Daoy (cell line): Measurements from ENCODE around the gene LRRC4. TPM values are rescaled to one million over a fixed set of nuclear protein-coding genes. Genes with fewer than 3 reads are reported as not detected.

Source experiments
- DNase-seq: peaks from one replicate; pipeline ENCODE4 v3.0.0-alpha.2; 2015; ENCODE audit warnings: low read depth
- total RNA-seq: library from RNA; depleted of rRNA; stranded (reverse); fragments of >200 nt; shearing (Covaris generic); gene quantifications from 2 replicates; pipeline ENCODE4 v1.2.3, GENCODE V29; 2014; rRNA removed

Gene LRRC4
- total RNA-seq, 1 experiment from 2014 or later, result 0.51 TPM

DNA sequence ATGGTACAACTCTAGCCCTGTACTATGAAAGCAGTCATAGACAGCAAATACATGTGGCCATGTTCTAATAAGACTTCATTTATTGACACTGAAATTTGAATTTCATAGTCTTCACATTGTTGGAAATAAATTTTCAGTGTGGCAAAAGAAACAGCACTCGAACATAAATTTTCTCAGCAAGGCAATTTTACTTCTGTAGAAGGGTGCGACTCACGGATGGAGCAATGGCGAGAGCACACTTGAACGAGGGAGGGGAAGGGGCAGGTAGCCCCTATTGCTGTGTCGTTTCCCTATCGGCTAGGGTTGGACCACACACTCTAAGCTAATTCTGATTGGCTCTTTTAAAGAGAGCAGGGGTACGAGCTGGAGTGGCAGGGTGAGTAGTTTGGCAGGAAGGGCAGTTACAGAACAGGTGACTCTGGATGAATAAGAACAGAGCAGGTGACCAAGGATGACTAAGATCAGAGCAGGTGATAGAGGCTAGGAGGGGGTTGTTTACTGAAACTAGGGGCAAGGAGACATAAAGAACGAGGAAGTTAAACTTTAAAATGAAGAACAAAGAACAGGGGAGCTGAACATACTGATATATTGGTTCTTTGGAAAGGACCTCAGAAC lies 52.0 kb downstream of the LRRC4 start:
- no peak for DNase-seq

DNA sequence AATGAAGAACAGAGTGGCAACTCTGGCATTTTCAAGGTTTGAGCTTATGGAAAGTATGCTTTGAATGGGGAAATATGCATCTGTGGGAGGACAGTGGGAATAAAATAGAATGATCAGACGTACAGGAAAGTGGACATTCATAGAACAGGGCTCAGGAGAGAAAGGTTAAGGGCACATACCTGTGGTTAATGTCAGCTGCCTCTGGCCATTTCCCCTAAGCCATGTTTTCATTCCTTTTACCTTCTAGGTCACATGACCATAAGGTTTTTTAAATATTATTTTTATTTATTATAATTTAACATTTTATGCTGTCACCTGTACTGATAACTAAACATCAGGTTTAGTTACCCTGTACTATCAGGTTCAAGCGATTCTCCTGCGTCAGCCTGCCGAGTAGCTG lies 52.8 kb downstream of the LRRC4 start:
- DNase-seq, result no peak

Other genes with a start within 250 kb of the LRRC4 start
- not detected in 2 replicates for gene LEP, start 209.8 kb upstream of the LRRC4 start, total RNA-seq